H1 (cell line): Measurements from ENCODE around the gene SMAD6. TPM values are rescaled to one million over a fixed set of nuclear protein-coding genes. Genes with fewer than 3 reads are reported as not detected.

Source experiments
- BACH1 ChIP-seq: IDR thresholded peaks from 2 replicates; pipeline ENCODE4 v1.6.1; 2012; ENCODE audit warnings: low read length, improper control_type of control experiment
- BCL11A ChIP-seq, 2 experiments: IDR thresholded peaks; one replicate each; pipeline ENCODE4 v1.6.1; 2011; ENCODE audit warnings: low read depth in 2 of 2, low read length in 2 of 2, mild to moderate bottlenecking in 2 of 2
- E2F6 ChIP-seq: IDR thresholded peaks from 2 replicates; pipeline ENCODE4 v1.6.1; 2012; ENCODE audit warnings: inconsistent platforms
- GABPA ChIP-seq: IDR thresholded peaks from 2 replicates; pipeline ENCODE4 v1.6.1; 2011; ENCODE audit warnings: mild to moderate bottlenecking, low read length, moderate library complexity, borderline replicate concordance; ENCODE audit not compliant: insufficient read depth
- POU5F1 ChIP-seq: IDR thresholded peaks from 2 replicates; pipeline ENCODE4 v1.6.1; 2011; ENCODE audit warnings: low read depth, mild to moderate bottlenecking, low read length, moderate library complexity
- RBBP5 ChIP-seq: IDR thresholded peaks from 2 replicates; pipeline ENCODE4 v1.7.1; 2012; ENCODE audit warnings: low read depth, mild to moderate bottlenecking, inconsistent platforms, low read length, moderate library complexity, borderline replicate concordance
- SUZ12 ChIP-seq: fragments of 200-600 bp; sonication (generic); IDR thresholded peaks from 2 replicates; pipeline ENCODE4 v1.6.1; 2012; ENCODE audit warnings: mild to moderate bottlenecking, inconsistent platforms, low read length, moderate library complexity, mixed read lengths
- polyA plus RNA-seq, 7 experiments: library from polyadenylated mRNA; depleted of rRNA in 3 of 7; stranded (reverse) in 5 of 7; unstranded in 2 of 7; fragments of >200 nt in 5 of 7; fragments of 200-250 nt in 2 of 7; gene quantifications; 1 replicate in 5 of 7; 2 replicates in 1 of 7; 4 replicates in 1 of 7; pipeline versions ENCODE4 v1.2.1 to v1.2.3, GENCODE V29; 2011 to 2013; ENCODE audit warnings: missing spikeins in 2 of 7, mixed read lengths in 2 of 7
- total RNA-seq: library from RNA; stranded (reverse); fragmentation: NEBNext Ultra II Directional; extraction: Animal tissue kit (Norgen Biotek cat#: 25700); gene quantifications from 2 replicates; pipeline ENCODE4 v1.2.1, GENCODE V29; 2021
- TF ChIP-seq, protein P1 (sequence below): fragments of 300-600 bp; sonication (generic); IDR thresholded peaks from 2 replicates; pipeline ENCODE4 v1.7.1; 2012; ENCODE audit warnings: low read length, moderate library complexity, mild to moderate bottlenecking, inconsistent platforms; ENCODE audit not compliant: insufficient replicate concordance

Gene SMAD6
- total and polyA plus RNA-seq, 2 of the 8 experiments (the other 6 are each of a cell fraction or from before 2014, with no cell fraction given): 1.8 to 7.0 TPM

DNA sequence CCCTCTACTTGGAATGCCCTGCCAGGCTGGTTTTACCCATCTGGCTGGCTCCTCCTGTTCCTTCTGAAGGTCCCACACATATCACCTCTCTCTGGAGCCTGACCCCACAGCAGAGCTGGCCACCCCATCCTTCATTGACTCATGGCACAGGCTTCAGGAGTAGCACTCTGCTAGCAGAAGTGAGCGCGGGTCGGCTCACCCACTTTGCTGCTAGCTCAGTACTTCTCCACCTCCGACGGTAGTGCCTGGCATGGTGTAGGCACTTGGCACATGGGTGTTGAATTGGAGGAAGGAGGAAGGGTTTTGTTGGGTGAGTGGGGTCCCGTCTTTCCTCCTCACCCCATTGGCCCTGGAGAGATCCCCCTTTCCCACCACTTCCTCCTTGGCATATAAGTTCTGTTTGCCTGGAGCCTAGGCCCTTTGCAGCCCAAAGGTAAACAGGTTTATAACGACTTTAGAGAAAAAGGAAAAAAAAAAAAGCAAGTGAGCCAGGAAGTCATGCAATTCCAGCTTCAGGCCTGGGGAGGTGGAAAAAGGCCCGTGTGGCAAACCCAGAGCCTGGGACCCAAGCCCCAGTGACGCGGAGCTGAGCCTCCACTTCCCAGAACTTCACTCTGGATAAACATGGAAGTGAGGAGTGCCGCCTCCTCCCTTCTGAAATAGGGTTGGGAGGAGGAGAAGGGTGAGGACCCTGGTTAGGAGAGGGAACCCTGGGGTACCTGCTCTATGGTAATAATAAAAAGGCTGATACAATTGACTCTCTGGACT lies 35.4 kb downstream of the SMAD6 start (continued):
- TF ChIP-seq E2F6 (no peak), GABPA (no peak), BCL11A (IDR thresholded peaks at IDR 0.05; ENCODE audit: low read depth in 2 of 2, low read length in 2 of 2) (no peak), BACH1 (no peak), POU5F1 (no peak), RBBP5 (no peak), SUZ12 (no peak)
- TF ChIP-seq, protein P1, sequence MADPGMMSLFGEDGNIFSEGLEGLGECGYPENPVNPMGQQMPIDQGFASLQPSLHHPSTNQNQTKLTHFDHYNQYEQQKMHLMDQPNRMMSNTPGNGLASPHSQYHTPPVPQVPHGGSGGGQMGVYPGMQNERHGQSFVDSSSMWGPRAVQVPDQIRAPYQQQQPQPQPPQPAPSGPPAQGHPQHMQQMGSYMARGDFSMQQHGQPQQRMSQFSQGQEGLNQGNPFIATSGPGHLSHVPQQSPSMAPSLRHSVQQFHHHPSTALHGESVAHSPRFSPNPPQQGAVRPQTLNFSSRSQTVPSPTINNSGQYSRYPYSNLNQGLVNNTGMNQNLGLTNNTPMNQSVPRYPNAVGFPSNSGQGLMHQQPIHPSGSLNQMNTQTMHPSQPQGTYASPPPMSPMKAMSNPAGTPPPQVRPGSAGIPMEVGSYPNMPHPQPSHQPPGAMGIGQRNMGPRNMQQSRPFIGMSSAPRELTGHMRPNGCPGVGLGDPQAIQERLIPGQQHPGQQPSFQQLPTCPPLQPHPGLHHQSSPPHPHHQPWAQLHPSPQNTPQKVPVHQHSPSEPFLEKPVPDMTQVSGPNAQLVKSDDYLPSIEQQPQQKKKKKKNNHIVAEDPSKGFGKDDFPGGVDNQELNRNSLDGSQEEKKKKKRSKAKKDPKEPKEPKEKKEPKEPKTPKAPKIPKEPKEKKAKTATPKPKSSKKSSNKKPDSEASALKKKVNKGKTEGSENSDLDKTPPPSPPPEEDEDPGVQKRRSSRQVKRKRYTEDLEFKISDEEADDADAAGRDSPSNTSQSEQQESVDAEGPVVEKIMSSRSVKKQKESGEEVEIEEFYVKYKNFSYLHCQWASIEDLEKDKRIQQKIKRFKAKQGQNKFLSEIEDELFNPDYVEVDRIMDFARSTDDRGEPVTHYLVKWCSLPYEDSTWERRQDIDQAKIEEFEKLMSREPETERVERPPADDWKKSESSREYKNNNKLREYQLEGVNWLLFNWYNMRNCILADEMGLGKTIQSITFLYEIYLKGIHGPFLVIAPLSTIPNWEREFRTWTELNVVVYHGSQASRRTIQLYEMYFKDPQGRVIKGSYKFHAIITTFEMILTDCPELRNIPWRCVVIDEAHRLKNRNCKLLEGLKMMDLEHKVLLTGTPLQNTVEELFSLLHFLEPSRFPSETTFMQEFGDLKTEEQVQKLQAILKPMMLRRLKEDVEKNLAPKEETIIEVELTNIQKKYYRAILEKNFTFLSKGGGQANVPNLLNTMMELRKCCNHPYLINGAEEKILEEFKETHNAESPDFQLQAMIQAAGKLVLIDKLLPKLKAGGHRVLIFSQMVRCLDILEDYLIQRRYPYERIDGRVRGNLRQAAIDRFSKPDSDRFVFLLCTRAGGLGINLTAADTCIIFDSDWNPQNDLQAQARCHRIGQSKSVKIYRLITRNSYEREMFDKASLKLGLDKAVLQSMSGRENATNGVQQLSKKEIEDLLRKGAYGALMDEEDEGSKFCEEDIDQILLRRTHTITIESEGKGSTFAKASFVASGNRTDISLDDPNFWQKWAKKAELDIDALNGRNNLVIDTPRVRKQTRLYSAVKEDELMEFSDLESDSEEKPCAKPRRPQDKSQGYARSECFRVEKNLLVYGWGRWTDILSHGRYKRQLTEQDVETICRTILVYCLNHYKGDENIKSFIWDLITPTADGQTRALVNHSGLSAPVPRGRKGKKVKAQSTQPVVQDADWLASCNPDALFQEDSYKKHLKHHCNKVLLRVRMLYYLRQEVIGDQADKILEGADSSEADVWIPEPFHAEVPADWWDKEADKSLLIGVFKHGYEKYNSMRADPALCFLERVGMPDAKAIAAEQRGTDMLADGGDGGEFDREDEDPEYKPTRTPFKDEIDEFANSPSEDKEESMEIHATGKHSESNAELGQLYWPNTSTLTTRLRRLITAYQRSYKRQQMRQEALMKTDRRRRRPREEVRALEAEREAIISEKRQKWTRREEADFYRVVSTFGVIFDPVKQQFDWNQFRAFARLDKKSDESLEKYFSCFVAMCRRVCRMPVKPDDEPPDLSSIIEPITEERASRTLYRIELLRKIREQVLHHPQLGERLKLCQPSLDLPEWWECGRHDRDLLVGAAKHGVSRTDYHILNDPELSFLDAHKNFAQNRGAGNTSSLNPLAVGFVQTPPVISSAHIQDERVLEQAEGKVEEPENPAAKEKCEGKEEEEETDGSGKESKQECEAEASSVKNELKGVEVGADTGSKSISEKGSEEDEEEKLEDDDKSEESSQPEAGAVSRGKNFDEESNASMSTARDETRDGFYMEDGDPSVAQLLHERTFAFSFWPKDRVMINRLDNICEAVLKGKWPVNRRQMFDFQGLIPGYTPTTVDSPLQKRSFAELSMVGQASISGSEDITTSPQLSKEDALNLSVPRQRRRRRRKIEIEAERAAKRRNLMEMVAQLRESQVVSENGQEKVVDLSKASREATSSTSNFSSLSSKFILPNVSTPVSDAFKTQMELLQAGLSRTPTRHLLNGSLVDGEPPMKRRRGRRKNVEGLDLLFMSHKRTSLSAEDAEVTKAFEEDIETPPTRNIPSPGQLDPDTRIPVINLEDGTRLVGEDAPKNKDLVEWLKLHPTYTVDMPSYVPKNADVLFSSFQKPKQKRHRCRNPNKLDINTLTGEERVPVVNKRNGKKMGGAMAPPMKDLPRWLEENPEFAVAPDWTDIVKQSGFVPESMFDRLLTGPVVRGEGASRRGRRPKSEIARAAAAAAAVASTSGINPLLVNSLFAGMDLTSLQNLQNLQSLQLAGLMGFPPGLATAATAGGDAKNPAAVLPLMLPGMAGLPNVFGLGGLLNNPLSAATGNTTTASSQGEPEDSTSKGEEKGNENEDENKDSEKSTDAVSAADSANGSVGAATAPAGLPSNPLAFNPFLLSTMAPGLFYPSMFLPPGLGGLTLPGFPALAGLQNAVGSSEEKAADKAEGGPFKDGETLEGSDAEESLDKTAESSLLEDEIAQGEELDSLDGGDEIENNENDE: no peak
